Uterus (tissue), 4 donors: Measurements from ENCODE around the gene NXT1. TPM values are rescaled to one million over a fixed set of nuclear protein-coding genes. Genes with fewer than 3 reads are reported as not detected.

ENCODE experiments used
- DNase-seq, 2 donors: peaks; one replicate each; pipeline ENCODE4 v3.0.0-alpha.2; 2019 to 2020
- H3K27ac ChIP-seq, 2 donors: fragments of 200-600 bp; sonication (generic); 1 replicate in 1 of 2; 2 replicates in 1 of 2; pipeline ENCODE4 v1.5.1; 2016 to 2018
- H3K27me3 ChIP-seq, 2 donors: fragments of 200-600 bp; sonication (generic); one replicate each; pipeline ENCODE4 v1.5.1; 2018 to 2019; ENCODE audit warnings: control low read depth in 1 of 2
- H3K36me3 ChIP-seq, 2 donors: fragments of 200-600 bp; sonication (generic); one replicate each; pipeline ENCODE4 v1.5.1; 2019; ENCODE audit warnings: control low read depth in 1 of 2
- H3K4me1 ChIP-seq, 2 donors: fragments of 200-600 bp; sonication (generic); one replicate each; pipeline ENCODE4 v1.5.1; 2018 to 2019; ENCODE audit warnings: control low read depth in 1 of 2
- H3K4me3 ChIP-seq, 2 donors: fragments of 200-600 bp; sonication (generic); 1 replicate in 1 of 2; 2 replicates in 1 of 2; pipeline ENCODE4 v1.5.1; 2018 to 2019; ENCODE audit warnings: mild to moderate bottlenecking in 1 of 2
- H3K9me3 ChIP-seq, 2 donors: fragments of 200-600 bp; sonication (generic); one replicate each; pipeline ENCODE4 v1.5.1; 2019; ENCODE audit warnings: control low read depth in 1 of 2
- CTCF ChIP-seq, 4 experiments: fragments of 200-600 bp in 2 of 4; fragments of 450-650 bp in 2 of 4; sonication (generic) in 2 of 4; IDR thresholded peaks; one replicate each; pipeline ENCODE4 v1.5.1; 2016 to 2019; ENCODE audit warnings: antibody characterized with exemption in 4 of 4, mild to moderate bottlenecking in 2 of 4, moderate library complexity in 1 of 4
- POLR2A ChIP-seq, 2 donors: fragments of 450-650 bp; IDR thresholded peaks; one replicate each; pipeline ENCODE4 v1.6.1; 2016; ENCODE audit warnings: antibody characterized with exemption in 2 of 2, mild to moderate bottlenecking in 1 of 2, moderate library complexity in 1 of 2
- intact Hi-C: fragments of 100-400 bp; cut with DNase I; formaldehyde crosslinking; loops from one replicate; pipeline ENCODE4 v1.15.1; 2023; ENCODE audit warnings: low total_unique reads
- total RNA-seq, 4 donors: library from RNA; depleted of rRNA in 3 of 4; stranded (reverse); fragments of >200 nt in 3 of 4; gene quantifications; one replicate each; pipeline versions ENCODE4 v1.1.0 to v1.2.4, GENCODE V29; 2014 to 2023
- donor health status: DM: yes; HTN: yes; CAD: no.

NXT1 gene
- total RNA-seq, 4 donors from 2014 or later = 28.9 to 37.0 (median 32.3) TPM

GRCh38 chr20:23368316-23369071 lies 17.9 kb downstream of the NXT1 start:
- Histone ChIP-seq H3K27me3 (no peaks in the 10 kb centered on the region), H3K27ac (no peak overlapping the region), H3K36me3 (no peaks in the 10 kb centered on the region), H3K4me1 (peaks cover 0 to 9% of the 10 kb centered on the region in 2 donors), H3K9me3 (no peaks in the 10 kb centered on the region), H3K4me3 (no peak overlapping the region)
- TF ChIP-seq CTCF (IDR thresholded peaks at IDR 0.05) (no peak), POLR2A (IDR thresholded peaks at IDR 0.05) (no peak)
- intact Hi-C loops = no loop called here
- no peak for DNase-seq

GRCh38 chr20:23369072-23369823 lies 18.7 kb downstream of the NXT1 start:
- no peaks in the 10 kb centered on the region for H3K9me3 ChIP-seq
- H3K36me3 ChIP-seq = no peaks in the 10 kb centered on the region
- no peak for DNase-seq
- peaks cover 0 to 9% of the 10 kb centered on the region in 2 donors for H3K4me1 ChIP-seq
- H3K4me3 ChIP-seq = no peak overlapping the region
- H3K27ac ChIP-seq = no peak overlapping the region
- H3K27me3 ChIP-seq = no peaks in the 10 kb centered on the region
- intact Hi-C loops = no loop called here
- TF ChIP-seq POLR2A (IDR thresholded peaks at IDR 0.05) = no peak
- TF ChIP-seq CTCF (IDR thresholded peaks at IDR 0.05) = no peak

GRCh38 chr20:23370274-23370673 lies 19.7 kb downstream of the NXT1 start:
- Histone ChIP-seq H3K27ac (no peak overlapping the region), H3K36me3 (no peaks in the 10 kb centered on the region), H3K4me1 (peaks cover 0 to 8% of the 10 kb centered on the region in 2 donors), H3K27me3 (no peaks in the 10 kb centered on the region), H3K4me3 (no peak overlapping the region), H3K9me3 (no peaks in the 10 kb centered on the region)
- no peak for DNase-seq
- intact Hi-C loops = no loop called here
- no peak for TF ChIP-seq CTCF (IDR thresholded peaks at IDR 0.05)
- no peak for TF ChIP-seq POLR2A (IDR thresholded peaks at IDR 0.05)

GRCh38 chr20:23370873-23371272 lies 20.3 kb downstream of the NXT1 start:
- TF ChIP-seq POLR2A (IDR thresholded peaks at IDR 0.05) = no peak
- no peak for TF ChIP-seq CTCF (IDR thresholded peaks at IDR 0.05)
- Histone ChIP-seq H3K36me3 (no peaks in the 10 kb centered on the region), H3K27me3 (no peaks in the 10 kb centered on the region), H3K9me3 (no peaks in the 10 kb centered on the region), H3K4me3 (no peak overlapping the region), H3K4me1 (peaks cover 0 to 2% of the 10 kb centered on the region in 2 donors), H3K27ac (no peak overlapping the region)
- intact Hi-C loops = no loop called here
- DNase-seq = no peak

GRCh38 chr20:23371496-23371895 lies 20.9 kb downstream of the NXT1 start:
- no peak overlapping the region for H3K27ac ChIP-seq
- no peak overlapping the region for H3K4me3 ChIP-seq
- no peaks in the 10 kb centered on the region for H3K4me1 ChIP-seq
- no peaks in the 10 kb centered on the region for H3K9me3 ChIP-seq
- intact Hi-C loops = no loop called here
- no peaks in the 10 kb centered on the region for H3K27me3 ChIP-seq
- DNase-seq = no peak
- H3K36me3 ChIP-seq = no peaks in the 10 kb centered on the region
- TF ChIP-seq CTCF (IDR thresholded peaks at IDR 0.05) (no peak), POLR2A (IDR thresholded peaks at IDR 0.05) (no peak)
